Activated naive CD4-positive, alpha-beta T cell treated with anti-CD3 and anti-CD28 coated beads, Interleukin-2, amount 50 U/mL, for 24 hours (primary cell): ENCODE results near the gene FEV.

Source experiments
- H3K27ac Mint-ChIP-seq: one replicate; pipeline ENCODE4 v1.8.0; 2021; ENCODE audit warnings: mild to moderate bottlenecking, mixed read lengths
- H3K27me3 Mint-ChIP-seq: one replicate; pipeline ENCODE4 v1.8.0; 2021; ENCODE audit warnings: mixed read lengths
- H3K36me3 Mint-ChIP-seq: one replicate; pipeline ENCODE4 v1.8.0; 2021; ENCODE audit warnings: mixed read lengths
- H3K4me1 Mint-ChIP-seq: one replicate; pipeline ENCODE4 v1.8.0; 2021; ENCODE audit warnings: mixed read lengths
- H3K4me3 Mint-ChIP-seq: one replicate; pipeline ENCODE4 v1.8.0; 2021; ENCODE audit warnings: mild to moderate bottlenecking, mixed read lengths
- H3K9me3 Mint-ChIP-seq: one replicate; pipeline ENCODE4 v1.8.0; 2021; ENCODE audit warnings: mixed read lengths

Gene FEV

DNA sequence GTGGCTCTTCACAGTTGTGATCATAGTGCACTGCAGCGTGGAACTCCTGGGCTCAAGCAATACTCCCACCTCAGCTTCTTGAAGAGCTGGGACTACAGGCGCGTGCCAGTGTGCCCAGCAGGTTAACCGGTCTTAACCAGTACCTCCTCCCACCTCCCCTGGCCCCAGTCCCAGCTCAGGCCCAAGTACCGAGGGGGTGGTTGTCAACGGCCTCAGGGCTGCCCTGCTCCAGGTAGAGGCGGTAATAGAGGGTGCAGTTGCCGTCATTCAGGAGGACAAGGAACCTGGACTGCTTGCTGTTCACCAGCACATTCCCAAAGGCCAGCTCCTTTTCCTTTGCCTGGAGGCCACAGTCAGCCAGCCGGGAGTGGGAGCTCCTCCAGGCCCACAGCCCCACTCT is 36.6 kb upstream of the FEV start:
- H3K36me3 Mint-ChIP-seq: no peaks in the 10 kb centered on the region
- H3K27ac Mint-ChIP-seq: no peak overlapping the region
- no peak overlapping the region for H3K4me3 Mint-ChIP-seq
- no peaks in the 10 kb centered on the region for H3K9me3 Mint-ChIP-seq
- no peaks in the 10 kb centered on the region for H3K4me1 Mint-ChIP-seq
- H3K27me3 Mint-ChIP-seq: no peaks in the 10 kb centered on the region

DNA sequence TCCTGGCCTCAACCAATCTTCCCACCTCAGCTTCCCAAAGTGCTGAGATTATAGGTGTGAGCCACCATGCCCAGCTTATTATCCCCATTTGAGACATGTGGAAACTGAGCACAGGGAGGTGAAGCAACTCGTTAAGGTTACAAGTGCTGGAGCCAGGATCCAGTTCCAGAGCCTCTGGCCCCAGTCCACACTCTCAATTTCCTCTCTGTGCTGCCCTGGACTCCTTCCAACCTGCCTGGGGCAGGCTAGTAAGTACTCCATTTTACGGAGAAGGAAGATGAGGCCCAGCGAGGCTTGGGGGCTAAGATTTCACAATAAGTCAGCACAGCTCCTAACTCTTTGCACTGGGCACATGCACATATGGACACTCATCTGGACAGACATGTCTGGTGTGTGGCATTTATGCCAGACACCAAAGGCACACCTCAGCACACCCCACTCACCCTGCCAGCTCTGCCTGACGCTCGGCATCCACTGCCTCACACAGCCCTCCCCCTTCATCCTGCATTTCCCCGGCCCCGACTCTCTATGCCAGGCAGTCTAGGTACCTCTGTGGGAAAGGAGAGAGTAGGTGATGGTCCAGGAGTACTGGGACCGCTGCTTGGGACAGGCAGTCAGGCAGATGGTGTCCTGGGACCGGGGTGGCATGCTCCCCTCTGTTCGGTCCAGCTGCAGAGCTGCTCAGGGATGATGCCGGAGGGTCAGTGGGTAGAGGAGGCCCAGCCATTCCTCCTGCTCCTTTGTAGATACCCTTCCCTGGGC is 35.8 kb upstream of the FEV start:
- Mint-ChIP-seq H3K4me3 (no peak overlapping the region), H3K4me1 (no peaks in the 10 kb centered on the region), H3K27me3 (no peaks in the 10 kb centered on the region), H3K27ac (no peak overlapping the region), H3K9me3 (no peaks in the 10 kb centered on the region), H3K36me3 (no peaks in the 10 kb centered on the region)

DNA sequence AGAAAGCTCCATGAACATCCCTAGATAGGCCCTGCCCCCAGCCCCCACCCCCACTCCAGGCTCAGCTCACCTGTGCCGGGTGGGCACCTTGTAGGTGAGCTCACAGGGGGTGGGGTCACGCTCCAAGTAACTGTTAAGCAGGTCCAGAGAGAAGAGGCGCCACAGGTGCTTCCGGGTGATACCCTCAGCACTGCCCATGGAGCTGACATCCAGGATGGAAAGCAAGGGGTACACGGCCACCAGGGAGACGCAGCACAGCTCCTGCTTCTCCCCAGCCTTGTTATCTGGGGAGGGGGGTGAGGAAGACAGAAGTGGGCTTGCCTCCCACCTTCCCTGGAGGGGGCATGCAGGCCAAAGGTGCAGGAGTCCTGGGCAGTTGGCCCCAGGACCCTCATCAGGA is 34.5 kb upstream of the FEV start:
- Mint-ChIP-seq H3K9me3 (no peaks in the 10 kb centered on the region), H3K27me3 (peaks cover 3% of the 10 kb centered on the region), H3K4me1 (no peaks in the 10 kb centered on the region), H3K27ac (no peak overlapping the region), H3K36me3 (no peaks in the 10 kb centered on the region), H3K4me3 (no peak overlapping the region)

DNA sequence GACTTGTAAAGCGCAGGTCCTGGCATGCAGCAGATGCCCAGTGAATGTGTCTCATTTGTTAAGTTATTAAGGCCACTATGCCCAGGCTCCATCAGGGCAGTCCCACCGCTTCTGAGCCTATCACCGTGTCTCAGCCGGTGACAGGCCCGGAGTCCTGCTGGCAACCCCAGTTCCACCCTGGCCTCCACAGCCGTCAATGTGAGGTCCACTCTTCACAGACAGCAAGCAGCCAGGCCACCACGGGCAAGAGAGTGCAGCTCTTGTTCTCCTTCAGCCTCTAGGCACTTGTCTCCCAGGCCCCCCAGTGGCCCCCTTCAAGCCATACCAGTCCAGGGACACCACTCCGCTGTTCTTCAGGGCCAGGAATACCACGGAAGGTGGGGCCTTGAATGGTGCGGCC is 33.7 kb upstream of the FEV start:
- peaks cover 5% of the 10 kb centered on the region for H3K27me3 Mint-ChIP-seq
- no peaks in the 10 kb centered on the region for H3K9me3 Mint-ChIP-seq
- H3K4me3 Mint-ChIP-seq: no peak overlapping the region
- no peaks in the 10 kb centered on the region for H3K4me1 Mint-ChIP-seq
- no peaks in the 10 kb centered on the region for H3K36me3 Mint-ChIP-seq
- no peak overlapping the region for H3K27ac Mint-ChIP-seq

DNA sequence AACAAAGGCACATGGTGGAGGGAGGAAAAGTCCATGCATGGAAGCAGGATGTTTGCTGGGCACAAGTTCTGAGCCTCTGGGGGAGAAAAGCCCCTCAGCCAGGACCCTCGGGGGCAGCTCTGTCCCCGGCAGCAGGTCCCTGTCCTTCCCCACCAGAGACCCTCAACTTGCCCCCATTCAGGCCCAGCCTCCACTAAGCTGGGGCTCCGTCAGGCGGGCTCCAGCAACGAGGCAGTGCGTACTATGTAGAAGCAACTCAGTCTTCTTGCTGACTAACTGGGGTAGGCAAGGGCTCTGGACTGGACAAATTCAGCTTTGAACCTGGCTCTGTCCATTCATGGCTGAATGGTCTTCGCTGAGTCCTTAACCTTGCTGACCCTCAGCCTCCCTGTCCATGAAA is 33.3 kb upstream of the FEV start:
- Mint-ChIP-seq H3K9me3 (no peaks in the 10 kb centered on the region), H3K27ac (no peak overlapping the region), H3K36me3 (no peaks in the 10 kb centered on the region), H3K27me3 (peaks cover 5% of the 10 kb centered on the region), H3K4me3 (no peak overlapping the region), H3K4me1 (no peaks in the 10 kb centered on the region)

DNA sequence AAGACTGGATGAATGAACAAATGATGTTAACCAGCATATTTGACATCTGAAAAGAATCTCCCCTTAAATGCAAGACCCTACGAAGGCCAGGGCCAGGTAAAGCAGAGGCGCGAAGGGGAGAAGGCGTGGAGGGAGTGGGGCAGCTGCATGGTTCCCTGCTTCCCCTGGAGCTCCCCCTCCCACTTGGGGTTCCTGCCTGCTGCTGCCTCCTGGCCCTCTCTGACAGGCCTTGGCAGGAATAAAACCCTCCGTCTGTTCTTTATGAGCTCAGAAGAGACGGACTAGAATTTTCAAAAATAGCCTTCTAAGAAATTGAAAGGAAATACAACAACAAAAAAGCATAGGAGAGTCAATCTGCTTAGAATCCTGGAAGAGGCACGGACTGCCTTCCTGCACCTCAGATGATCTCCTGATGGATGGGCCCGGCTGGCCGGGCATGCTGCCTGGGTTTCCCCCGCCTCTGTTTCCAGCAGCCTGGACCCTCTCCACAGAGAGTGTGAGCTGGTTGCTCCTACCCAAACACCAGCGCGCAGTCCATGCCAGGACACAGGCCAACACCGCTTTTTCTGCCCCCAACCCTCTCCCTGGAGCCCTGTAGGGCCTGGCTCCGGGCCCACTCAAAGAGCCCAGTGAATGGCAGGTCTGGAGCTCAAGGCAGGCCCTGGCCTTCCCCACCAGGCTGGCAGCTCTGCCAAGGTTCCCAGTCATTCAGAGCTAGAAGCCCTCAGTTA is 32.4 kb upstream of the FEV start:
- Mint-ChIP-seq H3K27ac (no peak overlapping the region), H3K4me3 (no peak overlapping the region), H3K36me3 (no peaks in the 10 kb centered on the region), H3K4me1 (no peaks in the 10 kb centered on the region), H3K27me3 (peaks cover 5% of the 10 kb centered on the region), H3K9me3 (no peaks in the 10 kb centered on the region)

DNA sequence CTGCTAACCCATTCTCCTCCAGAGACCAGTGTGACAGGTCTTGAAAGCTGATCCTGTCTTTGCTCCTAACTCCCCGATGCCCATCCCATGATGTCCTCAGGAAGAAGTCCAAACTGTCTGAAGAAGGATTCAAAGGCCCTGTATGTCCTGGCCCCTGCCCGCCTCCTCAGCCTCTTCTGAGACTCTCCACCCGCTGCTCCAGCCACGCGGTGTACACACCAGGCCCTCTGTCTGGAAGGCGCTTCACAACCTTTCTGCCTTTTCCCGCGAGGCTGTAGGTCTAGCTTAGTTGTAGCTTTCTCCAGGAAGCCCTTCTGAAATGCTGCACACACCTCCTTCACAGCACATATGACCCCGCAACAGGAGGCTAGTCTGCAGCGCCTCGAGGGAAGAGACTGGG is 31.7 kb upstream of the FEV start:
- Mint-ChIP-seq H3K4me3 (no peak overlapping the region), H3K9me3 (no peaks in the 10 kb centered on the region), H3K27ac (no peak overlapping the region), H3K27me3 (peaks cover 5% of the 10 kb centered on the region), H3K4me1 (no peaks in the 10 kb centered on the region), H3K36me3 (no peaks in the 10 kb centered on the region)

DNA sequence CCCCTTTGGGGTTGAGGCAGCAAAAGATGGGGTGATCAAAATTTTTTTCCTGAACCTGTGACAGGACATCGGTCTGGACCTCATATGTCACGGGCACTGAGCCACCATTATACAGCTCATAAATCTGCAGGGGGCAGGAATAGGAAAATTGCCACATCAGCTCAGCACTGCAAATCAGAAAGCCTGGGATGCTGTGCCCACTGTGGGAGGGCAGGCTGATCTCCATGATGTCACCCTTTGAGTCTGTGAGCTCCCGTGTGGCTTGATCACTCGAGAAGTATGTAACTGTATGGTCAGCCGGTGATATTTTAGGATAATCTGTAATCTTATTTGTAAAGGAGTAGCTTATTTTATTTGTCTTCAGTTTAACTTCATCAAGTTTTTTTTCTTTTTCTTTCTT is 25.9 kb upstream of the FEV start:
- Mint-ChIP-seq H3K4me3 (no peak overlapping the region), H3K27me3 (peaks cover 15% of the 10 kb centered on the region), H3K4me1 (no peaks in the 10 kb centered on the region), H3K27ac (no peak overlapping the region), H3K36me3 (no peaks in the 10 kb centered on the region), H3K9me3 (no peaks in the 10 kb centered on the region)

DNA sequence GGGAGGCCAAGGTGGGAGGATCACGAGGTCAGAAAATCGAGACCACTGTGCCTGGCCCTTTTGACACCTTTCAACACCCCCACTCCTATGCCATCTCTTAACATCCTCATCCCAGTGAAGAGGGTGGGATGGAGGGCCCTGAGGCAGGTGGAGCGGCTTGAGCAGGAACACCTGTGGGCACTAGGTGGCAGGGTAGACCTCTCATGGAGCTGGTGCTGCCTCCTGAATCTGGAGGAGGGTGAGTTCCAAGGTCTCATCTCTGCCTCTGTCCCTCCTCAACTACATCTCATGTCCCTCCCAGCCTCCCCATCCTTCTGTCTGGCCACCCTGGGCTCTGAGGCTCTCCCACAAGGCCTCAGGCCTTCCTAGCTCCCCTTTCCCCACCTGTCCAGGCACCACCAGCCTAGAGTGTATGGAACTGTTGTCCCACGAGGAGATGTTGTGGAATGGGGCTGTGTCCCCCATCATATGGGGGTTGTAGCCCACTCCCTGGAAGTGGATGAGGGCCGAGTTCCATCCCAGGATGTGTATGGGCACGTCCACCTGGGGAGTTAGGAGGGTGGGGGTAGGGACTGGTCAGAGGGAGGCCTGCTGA is 25.3 kb upstream of the FEV start:
- H3K36me3 Mint-ChIP-seq: no peaks in the 10 kb centered on the region

DNA sequence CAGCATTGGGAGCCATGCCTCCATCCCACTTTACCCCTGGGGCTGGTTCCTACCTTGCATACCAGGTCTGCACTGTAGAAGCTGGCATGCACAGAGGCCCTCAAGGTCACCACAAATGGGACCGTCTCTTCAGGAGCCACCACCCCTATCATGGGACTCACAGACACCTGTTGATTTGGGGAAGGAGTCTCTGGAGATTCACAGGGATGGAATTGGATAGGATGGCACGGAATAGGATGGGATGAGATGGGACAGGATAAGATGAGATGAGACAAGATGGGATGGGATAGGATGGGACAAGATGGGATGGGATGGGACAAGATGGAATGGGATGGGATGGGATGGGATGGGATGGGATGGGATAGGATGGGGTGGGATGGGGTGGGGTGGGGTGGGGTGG is 24.3 kb upstream of the FEV start:
- Mint-ChIP-seq H3K9me3 (no peaks in the 10 kb centered on the region), H3K4me3 (no peak overlapping the region), H3K36me3 (no peaks in the 10 kb centered on the region), H3K27me3 (peaks cover 25% of the 10 kb centered on the region), H3K4me1 (no peaks in the 10 kb centered on the region), H3K27ac (no peak overlapping the region)

More for the DNA sequence above, 25.3 kb upstream of the FEV start:
- H3K4me3 Mint-ChIP-seq: no peak overlapping the region
- H3K9me3 Mint-ChIP-seq: no peaks in the 10 kb centered on the region
- no peaks in the 10 kb centered on the region for H3K4me1 Mint-ChIP-seq
- peaks cover 21% of the 10 kb centered on the region for H3K27me3 Mint-ChIP-seq
- no peak overlapping the region for H3K27ac Mint-ChIP-seq

DNA sequence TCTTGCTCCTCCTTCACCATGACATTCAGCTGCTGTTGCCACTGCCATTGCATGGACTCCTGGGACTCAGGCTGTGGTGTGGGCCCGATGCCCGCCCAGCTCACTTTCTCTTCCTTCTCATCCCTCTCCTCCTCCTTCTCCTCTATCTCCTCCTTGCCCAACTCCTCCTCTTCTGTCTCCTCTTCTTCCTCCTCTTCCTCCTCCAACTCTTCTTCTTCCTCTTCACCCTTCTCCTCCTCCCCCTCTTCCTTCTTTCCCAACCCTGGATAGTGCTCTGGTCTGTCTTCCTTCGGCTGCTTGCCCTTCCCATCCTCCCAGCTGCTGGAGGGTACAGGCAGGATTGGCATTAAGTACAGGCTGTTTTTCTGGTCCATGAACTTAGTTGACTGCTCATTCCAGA is 19.0 kb upstream of the FEV start:
- no peaks in the 10 kb centered on the region for H3K36me3 Mint-ChIP-seq
- no peaks in the 10 kb centered on the region for H3K9me3 Mint-ChIP-seq
- peak overlapping the region; percentile 41 for H3K27ac Mint-ChIP-seq
- peaks cover 4% of the 10 kb centered on the region for H3K4me1 Mint-ChIP-seq
- peaks cover 42% of the 10 kb centered on the region for H3K27me3 Mint-ChIP-seq
- peak overlapping the region; percentile 28 for H3K4me3 Mint-ChIP-seq

DNA sequence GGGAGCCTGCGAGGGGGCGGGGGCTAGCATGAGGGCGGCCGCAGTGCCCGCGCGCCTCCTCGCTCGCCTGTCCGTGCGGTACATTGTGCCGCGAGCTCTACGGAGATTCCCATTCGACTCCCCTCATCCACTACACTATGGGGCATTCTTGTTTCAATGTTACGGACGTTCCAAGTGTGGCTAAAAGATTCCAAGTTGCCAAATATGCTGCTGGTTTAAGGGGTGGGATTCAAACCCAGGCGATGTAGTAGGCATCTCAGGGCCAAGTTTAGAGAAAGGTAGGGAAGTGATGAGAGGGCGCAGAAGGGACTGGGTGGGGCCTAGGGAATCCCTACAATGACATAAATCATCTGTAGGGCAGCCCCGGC is 18.3 kb upstream of the FEV start:
- no peaks in the 10 kb centered on the region for H3K9me3 Mint-ChIP-seq
- H3K27me3 Mint-ChIP-seq: peaks cover 46% of the 10 kb centered on the region
- H3K27ac Mint-ChIP-seq: no peak overlapping the region
- peak overlapping the region; percentile 55 for H3K4me3 Mint-ChIP-seq
- H3K36me3 Mint-ChIP-seq: no peaks in the 10 kb centered on the region
- peaks cover 4% of the 10 kb centered on the region for H3K4me1 Mint-ChIP-seq

DNA sequence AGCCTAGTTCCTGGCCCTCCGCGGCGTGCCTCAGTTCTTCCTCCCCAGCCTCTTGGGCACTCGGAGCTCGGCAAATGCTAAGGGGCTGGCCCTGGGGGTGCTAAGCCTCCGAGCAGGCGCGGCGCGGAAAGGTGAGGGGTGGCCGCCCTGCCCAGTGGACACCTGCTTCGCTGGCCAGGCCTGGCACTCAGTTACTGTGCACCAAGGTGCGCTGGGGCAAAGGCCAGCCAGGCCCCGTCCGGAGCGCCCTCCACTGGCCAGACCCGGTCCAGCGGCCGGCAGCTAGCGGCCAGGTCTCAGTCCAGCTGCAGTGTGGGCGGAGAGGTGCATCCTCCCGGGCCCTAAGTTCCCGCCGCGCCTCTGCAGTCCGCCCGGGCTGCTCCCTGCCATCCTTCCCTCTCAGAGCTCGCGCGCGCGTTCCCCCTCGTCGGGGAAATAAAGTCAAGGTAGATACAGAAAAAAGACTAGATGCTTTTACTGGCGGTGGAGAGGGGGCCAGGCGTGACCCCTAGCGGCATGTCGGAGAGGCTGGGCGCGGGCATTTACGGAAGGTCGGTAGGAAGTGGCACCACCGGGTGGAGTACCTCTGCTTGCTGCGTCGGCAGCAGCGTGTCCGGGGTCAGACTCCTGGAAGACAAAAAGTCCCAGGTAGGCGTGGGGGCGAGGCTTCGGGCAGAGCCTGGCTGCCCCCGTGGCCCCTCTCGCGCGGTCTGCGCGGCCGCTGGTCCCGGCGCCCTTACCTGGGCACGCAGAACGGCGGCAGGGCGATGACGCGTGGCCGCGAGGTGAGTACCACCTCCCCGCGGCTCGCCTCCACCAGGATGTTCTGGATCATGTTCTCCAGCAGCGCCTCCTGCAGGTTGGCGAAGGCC is 17.6 kb upstream of the FEV start:
- Mint-ChIP-seq H3K27me3 (peaks cover 49% of the 10 kb centered on the region), H3K36me3 (no peaks in the 10 kb centered on the region), H3K27ac (no peak overlapping the region), H3K4me1 (peaks cover 4% of the 10 kb centered on the region), H3K4me3 (peak overlapping the region; percentile 61), H3K9me3 (no peaks in the 10 kb centered on the region)

DNA sequence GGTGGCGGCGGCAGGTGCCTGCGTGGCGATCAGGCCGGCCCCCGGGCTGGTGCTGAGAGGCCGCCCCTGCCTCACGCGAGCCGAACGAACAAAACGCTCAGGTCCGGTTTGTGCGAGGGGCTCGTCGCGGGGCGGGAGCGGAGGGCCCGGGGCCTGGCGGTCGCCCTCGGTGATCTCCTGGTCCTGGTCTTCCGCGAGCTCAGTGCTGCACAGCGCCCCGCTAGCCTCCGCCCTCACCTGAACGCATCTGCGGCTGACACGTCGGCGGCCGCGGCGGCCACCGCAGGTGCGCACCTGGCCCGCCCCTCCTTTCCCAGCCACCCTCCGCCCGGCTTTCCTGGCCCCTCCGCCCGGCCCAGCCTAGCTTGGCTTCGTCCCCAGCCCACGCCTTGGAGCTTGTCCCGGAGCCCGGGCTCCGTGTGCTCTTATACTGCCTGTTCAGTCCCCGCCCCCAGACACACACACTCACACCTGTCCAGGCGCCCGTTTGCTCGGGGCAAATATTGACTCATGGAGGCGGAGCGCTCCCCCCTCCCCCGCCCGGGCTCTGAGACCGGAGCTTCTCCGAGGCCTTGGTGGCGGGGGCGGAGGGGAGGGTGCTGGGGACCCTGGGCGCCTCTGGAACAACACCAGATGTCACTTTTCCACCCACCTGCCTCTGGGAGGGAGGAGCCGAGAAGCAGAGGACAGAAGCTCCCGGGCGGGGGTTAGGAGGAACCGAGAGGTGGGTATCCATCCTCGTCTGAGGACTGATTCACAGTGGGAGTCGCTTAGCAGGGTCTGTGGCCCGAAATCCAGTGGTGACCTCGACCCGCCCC is 16.8 kb upstream of the FEV start:
- Mint-ChIP-seq H3K27ac (no peak overlapping the region), H3K27me3 (peaks cover 47% of the 10 kb centered on the region), H3K36me3 (no peaks in the 10 kb centered on the region), H3K4me3 (peak overlapping the region; percentile 30), H3K9me3 (no peaks in the 10 kb centered on the region), H3K4me1 (peaks cover 4% of the 10 kb centered on the region)

DNA sequence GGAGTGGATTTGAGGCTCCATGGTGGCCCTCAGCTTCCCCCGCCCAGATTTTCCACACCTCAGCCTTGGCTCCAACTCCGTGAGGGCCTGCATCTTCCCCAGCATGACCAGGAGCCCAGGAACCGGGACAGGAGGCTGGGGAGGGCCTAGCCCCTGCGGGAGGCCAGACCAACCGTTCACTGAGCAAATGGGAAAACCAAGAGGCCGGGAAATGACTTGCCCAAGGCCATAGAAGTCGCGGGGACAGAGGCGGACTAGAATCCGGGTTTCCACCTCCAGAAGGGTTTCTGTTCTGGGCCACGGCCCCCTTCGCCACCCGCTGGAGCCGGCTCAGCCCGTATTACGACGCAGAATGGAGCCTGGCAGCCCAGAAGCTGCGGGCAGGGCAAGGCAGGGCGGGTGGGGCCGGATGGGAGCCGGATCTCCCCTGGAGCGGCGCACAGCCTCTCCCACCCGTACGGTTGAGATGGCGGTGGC is 16.2 kb upstream of the FEV start:
- Mint-ChIP-seq H3K27me3 (peaks cover 48% of the 10 kb centered on the region), H3K9me3 (no peaks in the 10 kb centered on the region), H3K27ac (no peak overlapping the region), H3K4me1 (peaks cover 4% of the 10 kb centered on the region), H3K4me3 (peak overlapping the region; percentile 23), H3K36me3 (no peaks in the 10 kb centered on the region)
